Measurements from ENCODE around the gene PARK7.

GRCh38 chr1:7948960-7949359, 12.6 kb upstream of the PARK7 start:
- TF ChIP-seq, protein P1, sequence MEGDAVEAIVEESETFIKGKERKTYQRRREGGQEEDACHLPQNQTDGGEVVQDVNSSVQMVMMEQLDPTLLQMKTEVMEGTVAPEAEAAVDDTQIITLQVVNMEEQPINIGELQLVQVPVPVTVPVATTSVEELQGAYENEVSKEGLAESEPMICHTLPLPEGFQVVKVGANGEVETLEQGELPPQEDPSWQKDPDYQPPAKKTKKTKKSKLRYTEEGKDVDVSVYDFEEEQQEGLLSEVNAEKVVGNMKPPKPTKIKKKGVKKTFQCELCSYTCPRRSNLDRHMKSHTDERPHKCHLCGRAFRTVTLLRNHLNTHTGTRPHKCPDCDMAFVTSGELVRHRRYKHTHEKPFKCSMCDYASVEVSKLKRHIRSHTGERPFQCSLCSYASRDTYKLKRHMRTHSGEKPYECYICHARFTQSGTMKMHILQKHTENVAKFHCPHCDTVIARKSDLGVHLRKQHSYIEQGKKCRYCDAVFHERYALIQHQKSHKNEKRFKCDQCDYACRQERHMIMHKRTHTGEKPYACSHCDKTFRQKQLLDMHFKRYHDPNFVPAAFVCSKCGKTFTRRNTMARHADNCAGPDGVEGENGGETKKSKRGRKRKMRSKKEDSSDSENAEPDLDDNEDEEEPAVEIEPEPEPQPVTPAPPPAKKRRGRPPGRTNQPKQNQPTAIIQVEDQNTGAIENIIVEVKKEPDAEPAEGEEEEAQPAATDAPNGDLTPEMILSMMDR (IDR thresholded peaks at IDR 0.05), result no peak
- TF ChIP-seq, protein P2, sequence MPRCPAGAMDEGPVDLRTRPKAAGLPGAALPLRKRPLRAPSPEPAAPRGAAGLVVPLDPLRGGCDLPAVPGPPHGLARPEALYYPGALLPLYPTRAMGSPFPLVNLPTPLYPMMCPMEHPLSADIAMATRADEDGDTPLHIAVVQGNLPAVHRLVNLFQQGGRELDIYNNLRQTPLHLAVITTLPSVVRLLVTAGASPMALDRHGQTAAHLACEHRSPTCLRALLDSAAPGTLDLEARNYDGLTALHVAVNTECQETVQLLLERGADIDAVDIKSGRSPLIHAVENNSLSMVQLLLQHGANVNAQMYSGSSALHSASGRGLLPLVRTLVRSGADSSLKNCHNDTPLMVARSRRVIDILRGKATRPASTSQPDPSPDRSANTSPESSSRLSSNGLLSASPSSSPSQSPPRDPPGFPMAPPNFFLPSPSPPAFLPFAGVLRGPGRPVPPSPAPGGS (IDR thresholded peaks at IDR 0.05), result no peak
- TF ChIP-seq SMC3 (IDR thresholded peaks at IDR 0.05) (no peak), CEBPB (IDR thresholded peaks at IDR 0.05) (no peak)

Data from A549 (cell line).